HEK293 (cell line): ENCODE measurements around the gene POLDIP2.

Experiments used
- CTCF ChIP-seq: fragments of 450-650 bp; formaldehyde crosslinking; IDR thresholded peaks from 2 replicates; pipeline ENCODE4 v1.5.1; 2016; ENCODE audit warnings: missing biosample characterization, missing genetic modification characterization
- HOXC10 ChIP-seq: sonication (generic); formaldehyde crosslinking; IDR thresholded peaks from 2 replicates; pipeline ENCODE4 v1.8.1; 2023; ENCODE audit warnings: mild to moderate bottlenecking, missing genetic modification reagents
- REST ChIP-seq: fragments of 450-650 bp; formaldehyde crosslinking; IDR thresholded peaks from 2 replicates; pipeline ENCODE4 v1.5.1; 2016; ENCODE audit warnings: missing biosample characterization, missing genetic modification characterization
- SP2 ChIP-seq: fragments of 450-650 bp; formaldehyde crosslinking; IDR thresholded peaks from 2 replicates; pipeline ENCODE4 v1.5.1; 2016; ENCODE audit warnings: missing biosample characterization, missing genetic modification characterization
- ZBTB49 ChIP-seq: fragments of 450-650 bp; formaldehyde crosslinking; IDR thresholded peaks from 2 replicates; pipeline ENCODE4 v1.5.1; 2016; ENCODE audit warnings: missing biosample characterization, missing genetic modification characterization, low read depth
- ZEB2 ChIP-seq: fragments of 450-650 bp; formaldehyde crosslinking; IDR thresholded peaks from 2 replicates; pipeline ENCODE4 v1.5.1; 2016; ENCODE audit warnings: missing biosample characterization, missing genetic modification characterization
- ZNF174 ChIP-seq: fragments of 450-650 bp; formaldehyde crosslinking; IDR thresholded peaks from 2 replicates; pipeline ENCODE4 v1.5.0; 2017; ENCODE audit warnings: missing biosample characterization, mild to moderate bottlenecking, missing genetic modification characterization
- ZNF239 ChIP-seq: fragments of 450-650 bp; formaldehyde crosslinking; IDR thresholded peaks from 2 replicates; pipeline ENCODE4 v1.5.1; 2016; ENCODE audit warnings: missing biosample characterization, missing genetic modification characterization
- ZNF785 ChIP-seq: fragments of 450-650 bp; formaldehyde crosslinking; IDR thresholded peaks from 2 replicates; pipeline ENCODE4 v1.5.1; 2016; ENCODE audit warnings: missing biosample characterization, missing genetic modification characterization
- ZNF792 ChIP-seq: fragments of 450-650 bp; formaldehyde crosslinking; IDR thresholded peaks from 2 replicates; pipeline ENCODE4 v1.5.1; 2016; ENCODE audit warnings: missing biosample characterization, missing genetic modification characterization

- TF ChIP-seq ZBTB49 (tag by site-specific recombination): no peak
- TF ChIP-seq CTCF (tag by site-specific recombination): no peak
- TF ChIP-seq ZNF785 (tag by site-specific recombination): no peak
- TF ChIP-seq ZNF792 (tag by site-specific recombination): no peak
- TF ChIP-seq ZNF174 (tag by site-specific recombination): no peak
- TF ChIP-seq ZNF239 (tag by site-specific recombination): no peak
- TF ChIP-seq SP2 (tag by site-specific recombination): no peak
- no peak for TF ChIP-seq REST (tag by site-specific recombination)
- TF ChIP-seq HOXC10 (CRISPR knock-in tag): no peak
- TF ChIP-seq ZEB2 (tag by site-specific recombination): no peak
These were observed 19.1 kb downstream of the POLDIP2 start for GRCh38 chr17:28338056-28338768.
